PFSK-1 (cell line): Measurements from ENCODE around the gene MTTP.

Experiments
- POLR2AphosphoS5 ChIP-seq: IDR thresholded peaks from 2 replicates; pipeline ENCODE4 v1.6.1; 2012; ENCODE audit warnings: low read depth, mild to moderate bottlenecking, control low read depth, low read length, moderate library complexity
- REST ChIP-seq, 2 experiments: IDR thresholded peaks; 2 replicates each; pipeline versions ENCODE4 v1.6.1 to v1.8.0; 2011 to 2012; ENCODE audit warnings: low read depth in 2 of 2, low read length in 2 of 2, control low read depth in 1 of 2, inconsistent platforms in 1 of 2, mild to moderate bottlenecking in 1 of 2, moderate library complexity in 1 of 2; ENCODE audit not compliant: insufficient read depth in 1 of 2

GRCh38 chr4:99622341-99622740 is 47.7 kb downstream of the MTTP start:
- TF ChIP-seq POLR2AphosphoS5 = no peak
- no peak for TF ChIP-seq REST (IDR thresholded peaks at IDR 0.05; ENCODE audit: insufficient read depth in 1 of 2, low read depth in 2 of 2, low read length in 2 of 2)
